ENCODE data around the gene ZNF341. TPM values are rescaled to one million over a fixed set of nuclear protein-coding genes. Genes with fewer than 3 reads are reported as not detected.

The ZNF341 gene
- total RNA-seq, 1 donor from 2014 or later: 2.8 TPM

- TF ChIP-seq, protein P1, sequence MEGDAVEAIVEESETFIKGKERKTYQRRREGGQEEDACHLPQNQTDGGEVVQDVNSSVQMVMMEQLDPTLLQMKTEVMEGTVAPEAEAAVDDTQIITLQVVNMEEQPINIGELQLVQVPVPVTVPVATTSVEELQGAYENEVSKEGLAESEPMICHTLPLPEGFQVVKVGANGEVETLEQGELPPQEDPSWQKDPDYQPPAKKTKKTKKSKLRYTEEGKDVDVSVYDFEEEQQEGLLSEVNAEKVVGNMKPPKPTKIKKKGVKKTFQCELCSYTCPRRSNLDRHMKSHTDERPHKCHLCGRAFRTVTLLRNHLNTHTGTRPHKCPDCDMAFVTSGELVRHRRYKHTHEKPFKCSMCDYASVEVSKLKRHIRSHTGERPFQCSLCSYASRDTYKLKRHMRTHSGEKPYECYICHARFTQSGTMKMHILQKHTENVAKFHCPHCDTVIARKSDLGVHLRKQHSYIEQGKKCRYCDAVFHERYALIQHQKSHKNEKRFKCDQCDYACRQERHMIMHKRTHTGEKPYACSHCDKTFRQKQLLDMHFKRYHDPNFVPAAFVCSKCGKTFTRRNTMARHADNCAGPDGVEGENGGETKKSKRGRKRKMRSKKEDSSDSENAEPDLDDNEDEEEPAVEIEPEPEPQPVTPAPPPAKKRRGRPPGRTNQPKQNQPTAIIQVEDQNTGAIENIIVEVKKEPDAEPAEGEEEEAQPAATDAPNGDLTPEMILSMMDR (IDR thresholded peaks at IDR 0.05): no peak
- Mint-ChIP-seq H3K36me3 (ENCODE audit: low read depth) (peaks cover 5% of the 10 kb centered on the region), H3K4me1 (ENCODE audit: low read depth) (no peaks in the 10 kb centered on the region), H3K4me3 (ENCODE audit: unreplicated experiment) (no peak overlapping the region), H3K27ac (ENCODE audit: unreplicated experiment) (no peak overlapping the region), H3K9me3 (ENCODE audit: low read depth) (no peaks in the 10 kb centered on the region), H3K27me3 (ENCODE audit: low read depth) (no peaks in the 10 kb centered on the region)
- no peak for DNase-seq (ENCODE audit: low spot score)
These were observed 20.9 kb upstream of the ZNF341 start for GRCh38 chr20:33710681-33711445.

- Mint-ChIP-seq H3K27me3 (ENCODE audit: low read depth) (no peaks in the 10 kb centered on the region), H3K9me3 (ENCODE audit: low read depth) (no peaks in the 10 kb centered on the region), H3K27ac (ENCODE audit: unreplicated experiment) (no peak overlapping the region), H3K36me3 (ENCODE audit: low read depth) (peaks cover 5% of the 10 kb centered on the region), H3K4me3 (ENCODE audit: unreplicated experiment) (no peak overlapping the region), H3K4me1 (ENCODE audit: low read depth) (no peaks in the 10 kb centered on the region)
- TF ChIP-seq, protein P1 (IDR thresholded peaks at IDR 0.05): no peak
- no peak for DNase-seq (ENCODE audit: low spot score)
These were observed 20.4 kb upstream of the ZNF341 start for GRCh38 chr20:33711446-33711738.

DNA sequence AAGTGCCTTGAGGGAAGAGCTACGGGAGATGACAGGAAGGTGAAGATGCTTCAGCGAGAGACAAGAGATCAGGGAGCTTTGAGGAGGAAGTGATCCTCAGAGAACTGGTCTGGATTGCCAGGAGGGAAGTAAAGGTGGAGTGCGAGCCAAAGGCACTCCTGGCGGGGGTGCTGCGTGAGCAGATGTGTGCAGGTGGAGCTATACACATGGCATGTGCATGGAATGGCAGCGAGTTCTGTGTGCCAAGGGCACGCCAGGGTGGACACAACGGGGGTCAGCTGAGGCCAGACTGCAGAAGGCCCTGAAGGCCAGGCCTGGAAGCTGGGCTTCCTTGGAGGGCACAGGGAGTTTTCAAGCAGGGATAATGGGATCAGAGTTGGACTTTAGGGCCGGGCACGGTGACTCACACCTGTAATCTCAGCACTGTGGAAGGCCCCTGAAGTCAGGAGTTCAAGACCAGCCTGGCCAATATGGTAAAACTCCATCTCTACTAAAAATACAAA lies 17.9 kb upstream of the ZNF341 start:
- Mint-ChIP-seq H3K4me1 (ENCODE audit: low read depth) (no peaks in the 10 kb centered on the region), H3K27ac (ENCODE audit: unreplicated experiment) (no peak overlapping the region), H3K36me3 (ENCODE audit: low read depth) (peaks cover 5% of the 10 kb centered on the region), H3K9me3 (ENCODE audit: low read depth) (no peaks in the 10 kb centered on the region), H3K4me3 (ENCODE audit: unreplicated experiment) (no peak overlapping the region), H3K27me3 (ENCODE audit: low read depth) (no peaks in the 10 kb centered on the region)
- TF ChIP-seq, protein P1 (IDR thresholded peaks at IDR 0.05): no peak
- no peak for DNase-seq (ENCODE audit: low spot score)

DNA sequence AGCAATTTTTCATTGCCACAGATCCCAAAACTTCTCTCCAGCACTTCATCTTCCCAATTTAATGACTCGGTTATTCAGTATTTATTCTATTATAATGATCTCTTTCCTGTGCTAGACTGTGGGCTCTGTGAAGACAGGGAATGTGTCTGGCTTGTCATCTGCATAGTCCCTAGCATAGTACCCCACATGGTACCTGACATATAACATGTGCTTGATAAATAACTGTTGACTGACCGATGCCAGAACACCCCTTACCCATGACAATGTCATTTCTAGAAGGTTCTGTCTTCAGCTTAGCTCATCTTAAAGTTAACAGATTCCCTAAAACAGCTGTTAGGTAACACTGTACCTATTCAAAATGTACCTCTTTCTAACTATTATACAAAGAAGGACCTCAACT lies 15.3 kb upstream of the ZNF341 start:
- no peak for DNase-seq (ENCODE audit: low spot score)
- no peak overlapping the region for H3K27ac Mint-ChIP-seq (ENCODE audit: unreplicated experiment)
- TF ChIP-seq, protein P1 (IDR thresholded peaks at IDR 0.05): no peak
- H3K4me1 Mint-ChIP-seq (ENCODE audit: low read depth): peaks cover 10% of the 10 kb centered on the region
- no peaks in the 10 kb centered on the region for H3K27me3 Mint-ChIP-seq (ENCODE audit: low read depth)
- no peaks in the 10 kb centered on the region for H3K9me3 Mint-ChIP-seq (ENCODE audit: low read depth)
- no peak overlapping the region for H3K4me3 Mint-ChIP-seq (ENCODE audit: unreplicated experiment)
- H3K36me3 Mint-ChIP-seq (ENCODE audit: low read depth): peaks cover 4% of the 10 kb centered on the region

DNA sequence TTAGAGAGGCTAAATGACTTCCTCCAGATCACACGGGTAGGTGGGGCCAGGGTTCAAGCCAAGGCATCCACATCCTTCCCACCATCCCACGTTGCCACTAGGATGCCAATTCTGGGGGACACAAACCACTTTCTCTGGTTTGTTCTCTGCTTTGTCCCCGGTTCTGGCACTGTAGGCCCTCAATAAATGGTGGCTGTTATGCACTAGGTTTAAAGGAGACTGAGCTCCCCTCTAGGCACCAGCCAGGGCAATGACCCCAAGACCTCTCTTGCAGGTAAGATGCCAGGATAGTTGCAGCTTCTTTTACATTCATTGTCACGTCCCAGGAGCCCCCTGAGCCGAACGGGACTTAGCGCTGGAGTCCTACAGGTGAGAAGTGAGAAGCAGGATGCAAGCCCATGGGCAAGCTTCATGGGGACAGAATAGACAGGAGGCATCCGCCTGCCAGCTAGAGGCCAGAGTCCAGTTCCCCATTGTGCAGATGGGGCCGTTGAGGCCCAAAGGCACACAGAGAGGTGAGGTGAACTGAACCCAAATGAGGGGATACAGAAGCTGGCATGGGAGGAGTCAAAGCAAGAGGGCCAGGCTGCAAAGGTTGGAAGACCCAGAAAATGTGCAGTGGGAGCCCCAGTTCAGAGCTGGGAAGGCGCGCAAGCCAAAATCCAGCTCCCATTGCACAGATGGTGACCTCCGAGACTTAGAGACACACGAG lies 12.4 kb upstream of the ZNF341 start:
- Mint-ChIP-seq H3K27me3 (ENCODE audit: low read depth) (no peaks in the 10 kb centered on the region), H3K36me3 (ENCODE audit: low read depth) (no peaks in the 10 kb centered on the region), H3K4me3 (ENCODE audit: unreplicated experiment) (peak overlapping the region; percentile 82), H3K9me3 (ENCODE audit: low read depth) (no peaks in the 10 kb centered on the region), H3K4me1 (ENCODE audit: low read depth) (peaks cover 10% of the 10 kb centered on the region), H3K27ac (ENCODE audit: unreplicated experiment) (peak overlapping the region; percentile 27)
- TF ChIP-seq, protein P1 (IDR thresholded peaks at IDR 0.05): no peak
- DNase-seq (ENCODE audit: low spot score): no peak

Data from chondrocyte (in vitro differentiated cells).